LoVo (cell line): ENCODE results near the gene FAM131A.
A peak's percentile ranks its signal among the peaks of the same experiment; 100 is the strongest.

Source experiments
- DNase-seq: peaks from one replicate; pipeline ENCODE4 v3.0.0-alpha.2; 2016; ENCODE audit warnings: low spot score

Gene FAM131A

DNA sequence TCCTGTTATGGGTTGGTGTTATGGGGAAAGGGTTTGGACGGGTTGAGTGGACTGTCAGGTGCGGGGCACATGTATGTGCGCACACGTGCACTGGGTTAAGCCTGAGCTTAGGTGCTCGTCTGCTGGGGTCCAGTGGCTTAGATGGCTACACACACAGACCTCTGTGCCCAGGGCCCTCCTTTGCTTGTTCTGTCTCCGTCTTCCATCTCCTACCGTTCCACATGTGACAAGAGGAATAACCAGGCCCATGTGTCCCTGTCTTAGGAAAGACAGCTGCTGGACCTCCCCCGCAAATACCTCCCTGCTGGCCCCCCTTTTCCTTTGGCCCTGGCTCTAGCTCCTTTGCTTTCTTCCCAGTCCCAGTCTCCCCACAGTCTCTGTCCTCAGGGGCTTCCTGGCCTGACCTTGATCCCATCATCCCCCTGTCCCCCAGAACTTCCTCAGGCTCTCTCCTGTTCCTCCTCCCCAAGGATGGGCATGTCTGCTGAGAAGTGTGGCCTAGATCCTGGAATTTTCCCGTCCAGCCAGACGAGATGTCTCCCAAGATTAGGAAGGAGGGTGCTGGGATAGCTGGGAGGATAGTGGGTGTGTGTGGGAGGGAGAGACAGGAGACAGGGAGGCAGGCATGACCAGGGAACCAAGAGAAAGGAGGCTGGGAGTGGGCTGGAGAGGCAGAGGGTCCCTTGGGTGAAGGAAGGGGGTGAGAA, 41.4 kb downstream of the FAM131A start:
- no peak for DNase-seq

DNA sequence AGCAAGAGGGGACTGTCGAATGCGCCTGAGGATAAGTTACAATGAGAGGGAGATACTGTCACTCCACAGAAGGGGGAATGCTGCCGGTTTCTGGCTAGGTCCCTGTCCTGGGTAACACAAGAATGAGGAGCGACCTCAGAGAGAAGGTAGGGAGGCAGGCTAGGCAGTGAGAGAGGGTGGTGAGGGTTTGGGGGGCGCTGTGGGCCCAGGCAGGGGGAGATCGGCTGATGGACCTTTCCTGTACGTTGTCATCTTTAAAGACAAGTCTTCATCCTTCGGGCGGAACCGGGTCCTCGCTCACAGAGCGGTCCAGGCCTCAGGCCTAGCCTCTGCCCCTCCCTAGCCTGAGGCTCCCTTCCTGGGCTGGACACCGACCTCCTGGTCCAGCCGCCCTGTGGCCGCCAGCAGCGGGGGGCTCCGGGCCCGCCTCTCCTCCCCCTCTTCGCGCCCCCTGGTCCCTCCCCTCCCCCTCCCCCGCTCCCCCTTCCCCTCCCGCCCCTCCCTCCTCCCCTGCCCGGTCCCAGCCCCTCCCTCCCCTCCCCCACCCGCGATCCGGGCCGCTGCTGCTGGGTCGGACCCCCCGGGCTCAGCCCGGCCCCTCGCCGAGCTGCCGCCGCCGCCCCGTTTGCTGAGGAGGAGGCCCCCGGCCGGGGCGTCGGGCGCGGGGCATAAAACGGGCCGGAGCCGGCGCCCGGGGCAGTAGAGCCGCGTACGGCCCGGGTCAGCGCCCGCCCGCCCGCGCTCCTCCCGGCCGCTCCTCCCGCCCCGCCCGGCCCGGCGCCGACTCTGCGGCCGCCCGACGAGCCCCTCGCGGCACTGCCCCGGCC, 42.2 kb downstream of the FAM131A start, which contains the start of gene CHRD:
CHRD (plus strand) TSS at position 697 of the 827 bp plus-strand sequence. CDS start 265 bp downstream, outside the sequence.
- no peak for DNase-seq

DNA sequence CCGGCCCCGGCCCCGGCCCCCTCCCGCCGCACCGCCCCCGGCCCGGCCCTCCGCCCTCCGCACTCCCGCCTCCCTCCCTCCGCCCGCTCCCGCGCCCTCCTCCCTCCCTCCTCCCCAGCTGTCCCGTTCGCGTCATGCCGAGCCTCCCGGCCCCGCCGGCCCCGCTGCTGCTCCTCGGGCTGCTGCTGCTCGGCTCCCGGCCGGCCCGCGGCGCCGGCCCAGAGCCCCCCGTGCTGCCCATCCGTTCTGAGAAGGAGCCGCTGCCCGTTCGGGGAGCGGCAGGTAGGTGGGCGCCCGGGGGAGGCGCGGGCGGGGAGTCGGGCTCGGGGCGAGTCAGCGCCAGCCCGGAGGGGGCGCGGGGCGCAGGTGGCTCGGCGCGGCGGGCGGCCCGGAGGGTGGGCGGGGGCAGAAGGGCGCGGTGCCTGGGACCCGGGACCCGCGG, 42.8 kb downstream of the FAM131A start:
- DNase-seq: peak; percentile 43

- DNase-seq: no peak
Measured at GRCh38 chr3:184380627-184381260, 43.3 kb downstream of the FAM131A start.

DNA sequence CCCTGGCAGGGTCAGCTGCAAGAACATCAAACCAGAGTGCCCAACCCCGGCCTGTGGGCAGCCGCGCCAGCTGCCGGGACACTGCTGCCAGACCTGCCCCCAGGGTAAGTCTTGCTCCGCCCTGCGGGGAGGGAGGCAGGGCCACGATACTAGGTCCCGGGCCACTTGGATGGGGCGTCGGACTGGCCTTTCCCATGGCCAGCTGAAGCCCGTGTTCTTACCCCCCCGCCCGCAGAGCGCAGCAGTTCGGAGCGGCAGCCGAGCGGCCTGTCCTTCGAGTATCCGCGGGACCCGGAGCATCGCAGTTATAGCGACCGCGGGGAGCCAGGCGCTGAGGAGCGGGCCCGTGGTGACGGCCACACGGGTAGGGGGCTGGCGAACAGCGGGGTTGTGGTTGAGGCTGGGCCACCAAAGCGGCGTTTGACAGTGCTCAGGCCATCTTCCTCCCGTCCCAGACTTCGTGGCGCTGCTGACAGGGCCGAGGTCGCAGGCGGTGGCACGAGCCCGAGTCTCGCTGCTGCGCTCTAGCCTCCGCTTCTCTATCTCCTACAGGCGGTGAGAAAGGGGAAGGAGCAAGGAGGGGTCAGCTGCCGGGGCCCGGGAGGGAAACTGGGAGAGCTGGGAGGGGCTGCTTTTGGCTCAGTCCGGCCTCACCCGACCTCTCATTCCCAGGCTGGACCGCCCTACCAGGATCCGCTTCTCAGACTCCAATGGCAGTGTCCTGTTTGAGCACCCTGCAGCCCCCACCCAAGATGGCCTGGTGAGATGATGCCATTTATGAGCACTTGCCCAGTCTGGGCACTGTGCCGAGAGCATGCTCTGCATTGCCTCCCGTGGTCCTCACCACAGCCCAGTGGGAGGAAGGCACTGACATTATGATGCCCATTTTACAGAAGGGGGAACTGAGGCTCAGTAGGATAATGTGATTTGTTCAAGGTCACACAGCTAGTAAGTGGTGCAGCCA, 44.1 kb downstream of the FAM131A start:
- DNase-seq: no peak

DNA sequence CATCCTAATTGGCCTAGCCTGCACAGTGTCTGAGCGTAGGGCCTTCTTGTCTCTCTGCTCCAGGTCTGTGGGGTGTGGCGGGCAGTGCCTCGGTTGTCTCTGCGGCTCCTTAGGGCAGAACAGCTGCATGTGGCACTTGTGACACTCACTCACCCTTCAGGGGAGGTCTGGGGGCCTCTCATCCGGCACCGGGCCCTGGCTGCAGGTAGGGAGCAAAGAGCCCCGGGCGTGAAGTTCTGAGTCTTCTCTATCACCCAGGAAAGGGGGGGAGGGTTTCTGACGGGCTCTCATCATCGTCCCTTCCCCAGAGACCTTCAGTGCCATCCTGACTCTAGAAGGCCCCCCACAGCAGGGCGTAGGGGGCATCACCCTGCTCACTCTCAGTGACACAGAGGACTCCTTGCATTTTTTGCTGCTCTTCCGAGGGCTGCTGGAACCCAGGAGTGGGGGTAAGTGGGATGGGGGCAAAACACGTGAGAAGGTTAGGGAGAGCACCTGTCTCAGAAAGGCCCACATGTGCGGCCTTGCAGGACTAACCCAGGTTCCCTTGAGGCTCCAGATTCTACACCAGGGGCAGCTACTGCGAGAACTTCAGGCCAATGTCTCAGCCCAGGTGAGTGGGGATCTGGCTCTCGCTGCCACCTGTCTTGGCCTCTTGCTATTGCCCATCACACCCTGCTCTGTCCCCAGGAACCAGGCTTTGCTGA, 45.1 kb downstream of the FAM131A start:
- DNase-seq: no peak

DNA sequence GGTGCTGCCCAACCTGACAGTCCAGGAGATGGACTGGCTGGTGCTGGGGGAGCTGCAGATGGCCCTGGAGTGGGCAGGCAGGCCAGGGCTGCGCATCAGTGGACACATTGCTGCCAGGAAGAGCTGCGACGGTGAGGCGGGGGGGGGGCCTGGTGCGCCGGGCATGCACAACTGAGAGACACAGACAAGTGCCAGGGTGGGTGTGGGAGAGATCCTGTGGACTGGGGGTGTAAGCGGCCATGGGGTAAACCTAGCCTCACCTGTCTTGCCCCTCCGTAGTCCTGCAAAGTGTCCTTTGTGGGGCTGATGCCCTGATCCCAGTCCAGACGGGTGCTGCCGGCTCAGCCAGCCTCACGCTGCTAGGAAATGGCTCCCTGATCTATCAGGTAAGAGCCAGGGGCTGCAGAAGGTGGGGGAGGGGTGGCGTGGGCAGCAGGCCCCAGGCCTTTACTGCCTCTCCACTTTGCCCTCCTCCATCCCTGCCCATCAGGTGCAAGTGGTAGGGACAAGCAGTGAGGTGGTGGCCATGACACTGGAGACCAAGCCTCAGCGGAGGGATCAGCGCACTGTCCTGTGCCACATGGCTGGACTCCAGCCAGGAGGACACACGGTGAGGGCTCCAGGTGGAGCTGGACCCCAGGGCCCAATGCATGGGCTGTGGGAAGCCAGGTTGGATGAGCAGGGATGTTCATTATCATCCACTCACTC, 45.8 kb downstream of the FAM131A start:
- no peak for DNase-seq

- no peak for DNase-seq
Measured at GRCh38 chr3:184384342-184384741, 46.9 kb downstream of the FAM131A start.

- no peak for DNase-seq
Measured at GRCh38 chr3:184384856-184385422, 47.5 kb downstream of the FAM131A start.

DNA sequence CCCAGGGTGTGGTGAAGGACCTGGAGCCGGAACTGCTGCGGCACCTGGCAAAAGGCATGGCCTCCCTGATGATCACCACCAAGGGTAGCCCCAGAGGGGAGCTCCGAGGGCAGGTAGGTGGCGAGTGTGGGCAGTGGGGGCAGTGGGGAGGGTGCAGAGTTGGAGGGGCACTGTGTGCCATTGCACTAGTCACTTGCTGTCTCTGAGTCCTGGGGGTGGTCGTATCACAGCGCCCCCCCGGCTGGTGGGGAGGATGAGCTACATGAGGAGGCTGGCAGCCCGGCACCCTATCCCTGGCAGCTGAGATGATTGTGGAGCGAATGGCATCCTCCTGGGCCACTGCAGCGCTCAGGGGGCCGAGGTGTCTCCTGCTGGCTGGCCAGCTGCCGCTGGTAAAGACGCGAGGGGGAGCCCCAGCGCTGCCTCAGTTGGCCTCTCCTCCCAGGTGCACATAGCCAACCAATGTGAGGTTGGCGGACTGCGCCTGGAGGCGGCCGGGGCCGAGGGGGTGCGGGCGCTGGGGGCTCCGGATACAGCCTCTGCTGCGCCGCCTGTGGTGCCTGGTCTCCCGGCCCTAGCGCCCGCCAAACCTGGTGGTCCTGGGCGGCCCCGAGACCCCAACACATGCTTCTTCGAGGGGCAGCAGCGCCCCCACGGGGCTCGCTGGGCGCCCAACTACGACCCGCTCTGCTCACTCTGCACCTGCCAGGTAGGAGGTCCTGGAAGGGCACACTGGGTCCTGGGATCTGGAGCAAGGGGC, 48.8 kb downstream of the FAM131A start:
- DNase-seq: no peak

DNA sequence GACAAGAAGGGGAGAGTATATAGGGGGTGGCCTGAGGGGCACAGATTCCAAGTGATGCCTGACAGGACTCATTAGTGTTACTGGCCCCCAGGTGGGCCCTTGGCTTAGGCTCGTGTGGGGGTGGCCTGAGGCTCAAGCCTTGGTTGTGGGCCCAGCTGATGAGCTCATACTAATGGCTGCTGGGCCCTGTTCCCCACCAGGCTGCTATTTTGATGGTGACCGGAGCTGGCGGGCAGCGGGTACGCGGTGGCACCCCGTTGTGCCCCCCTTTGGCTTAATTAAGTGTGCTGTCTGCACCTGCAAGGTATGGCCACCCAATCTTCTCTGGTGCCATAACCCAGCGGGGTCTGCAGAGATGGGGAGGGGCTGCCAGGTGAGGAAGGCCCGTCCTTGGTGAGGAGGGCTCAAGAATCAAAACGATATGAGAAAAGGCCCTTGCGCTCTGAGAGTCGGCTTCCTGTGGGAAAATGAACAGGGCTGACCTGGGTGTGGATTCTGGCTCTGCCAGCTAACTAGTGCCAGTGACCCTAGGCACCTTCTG, 49.8 kb downstream of the FAM131A start:
- DNase-seq: no peak

DNA sequence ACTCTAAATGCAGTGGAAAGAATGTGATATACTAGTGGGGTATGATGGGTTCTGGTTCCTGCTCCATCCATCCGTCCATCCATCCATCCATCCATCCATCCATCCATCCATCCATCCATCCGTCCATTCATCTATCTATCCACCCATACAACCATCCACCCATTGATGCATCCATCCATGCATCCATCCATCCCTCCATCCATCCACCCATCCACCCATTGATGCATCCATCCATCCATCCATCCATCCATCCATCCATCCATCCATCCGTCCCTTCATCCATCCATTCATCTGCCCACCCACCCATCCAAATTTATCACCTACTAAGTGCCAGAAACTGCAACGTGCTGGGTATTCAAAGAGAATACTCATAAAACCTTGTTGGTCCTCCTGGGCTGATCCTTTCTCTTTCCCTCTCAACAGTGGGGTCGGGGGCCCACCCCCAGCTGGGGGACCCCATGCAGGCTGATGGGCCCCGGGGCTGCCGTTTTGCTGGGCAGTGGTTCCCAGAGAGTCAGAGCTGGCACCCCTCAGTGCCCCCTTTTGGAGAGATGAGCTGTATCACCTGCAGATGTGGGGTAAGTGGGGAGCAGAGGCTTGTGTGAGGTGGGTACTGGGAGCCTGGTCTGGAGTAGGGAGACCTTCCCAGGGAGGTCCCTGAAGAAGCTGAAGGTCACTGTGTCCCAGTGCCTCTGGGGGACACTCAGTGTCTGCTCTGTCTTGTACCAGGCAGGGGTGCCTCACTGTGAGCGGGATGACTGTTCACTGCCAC, 51.0 kb downstream of the FAM131A start:
- no peak for DNase-seq

- no peak for DNase-seq
Measured at GRCh38 chr3:184388936-184389230, 51.5 kb downstream of the FAM131A start.

- DNase-seq: no peak
Measured at GRCh38 chr3:184389384-184389783, 52.0 kb downstream of the FAM131A start.

GRCh38 chr3:184389935-184390528, 52.6 kb downstream of the FAM131A start:
- DNase-seq: no peak

DNA sequence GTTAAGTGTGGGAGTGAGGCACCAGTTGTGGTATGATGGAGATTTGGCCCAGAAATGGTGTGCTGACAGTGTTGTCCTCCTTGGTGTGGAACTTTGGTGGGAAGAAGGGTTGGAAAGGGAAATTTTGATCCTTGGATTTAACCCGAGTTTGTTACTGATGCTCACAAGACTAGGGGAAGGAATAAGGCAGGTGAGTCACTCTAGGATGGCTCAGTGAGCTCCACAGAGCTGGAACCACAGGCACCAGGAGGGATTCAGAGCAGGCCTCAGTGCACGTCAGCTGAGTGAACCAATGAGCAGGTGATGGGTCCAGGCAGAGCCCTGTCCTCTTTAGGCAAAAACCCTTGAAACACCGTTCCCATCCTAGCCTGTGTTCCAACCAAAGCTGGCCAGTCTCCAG, 53.9 kb downstream of the FAM131A start:
- no peak for DNase-seq

DNA sequence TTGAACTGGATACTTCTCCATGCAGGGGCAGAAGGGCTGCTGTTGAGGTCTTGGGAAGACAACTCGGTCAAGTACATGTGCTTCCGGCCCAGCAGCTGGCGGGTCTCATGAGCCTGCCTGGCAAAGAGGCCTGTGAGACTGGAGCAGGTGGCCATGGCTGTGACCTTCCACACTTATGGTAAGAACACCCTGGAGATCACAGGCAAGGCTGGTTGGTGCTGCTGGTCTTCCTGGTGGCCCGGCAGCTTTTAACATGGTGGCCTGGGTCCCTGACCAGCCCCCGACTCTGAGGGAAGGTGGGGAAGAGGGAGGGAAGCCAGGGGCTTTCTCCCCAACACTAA, 57.9 kb downstream of the FAM131A start:
- no peak for DNase-seq
